ENCODE data around the gene COMMD1.

- TF ChIP-seq PATZ1 (CRISPR knock-in tag; IDR thresholded peaks at IDR 0.05; ENCODE audit: borderline replicate concordance) = no peak
- TF ChIP-seq GLIS3 (CRISPR knock-in tag; IDR thresholded peaks at IDR 0.05) = no peak
- no peak for TF ChIP-seq ZFP3 (CRISPR knock-in tag; IDR thresholded peaks at IDR 0.05)
- TF ChIP-seq ESRRG (CRISPR knock-in tag; IDR thresholded peaks at IDR 0.05) = no peak
- no peak for TF ChIP-seq ISL1 (CRISPR knock-in tag; IDR thresholded peaks at IDR 0.05)
- no peak for TF ChIP-seq ARNTL (CRISPR knock-in tag; IDR thresholded peaks at IDR 0.05; ENCODE audit: borderline replicate concordance, low read depth)
- TF ChIP-seq CREB5 (CRISPR knock-in tag; IDR thresholded peaks at IDR 0.05; ENCODE audit: low read depth) = no peak
- TF ChIP-seq TOX (CRISPR knock-in tag; IDR thresholded peaks at IDR 0.05; ENCODE audit: borderline replicate concordance) = no peak
- TF ChIP-seq OSR1 (CRISPR knock-in tag; IDR thresholded peaks at IDR 0.05) = no peak
- no peak for TF ChIP-seq POU6F1 (CRISPR knock-in tag; IDR thresholded peaks at IDR 0.05; ENCODE audit: borderline replicate concordance, low read depth)
- TF ChIP-seq TCF4 (CRISPR knock-in tag; IDR thresholded peaks at IDR 0.05; ENCODE audit: borderline replicate concordance) = no peak
Observed at GRCh38 chr2:61961231-61961901, 55.9 kb downstream of the COMMD1 start.

Data from SK-N-SH treated with all-trans-retinoic acid at 6 μM for 48 hours (cell line).